GM12865 (cell line): ENCODE data around the gene NCOR1.

Experiments used
- DNase-seq: peaks from one replicate; pipeline ENCODE4 v3.0.0; 2010; ENCODE audit warnings: low read depth
- H3K4me3 ChIP-seq: 2 replicates; pipeline ENCODE4 v1.5.1; 2011; ENCODE audit warnings: mild to moderate bottlenecking, low read depth, low read length, control low read depth
- CTCF ChIP-seq: IDR thresholded peaks from 2 replicates; pipeline ENCODE4 v1.5.1; 2011; ENCODE audit warnings: low read length, control low read depth, low read depth, inconsistent platforms; ENCODE audit not compliant: insufficient read depth; ENCODE audit errors: missing control alignments

NCOR1 gene

DNA sequence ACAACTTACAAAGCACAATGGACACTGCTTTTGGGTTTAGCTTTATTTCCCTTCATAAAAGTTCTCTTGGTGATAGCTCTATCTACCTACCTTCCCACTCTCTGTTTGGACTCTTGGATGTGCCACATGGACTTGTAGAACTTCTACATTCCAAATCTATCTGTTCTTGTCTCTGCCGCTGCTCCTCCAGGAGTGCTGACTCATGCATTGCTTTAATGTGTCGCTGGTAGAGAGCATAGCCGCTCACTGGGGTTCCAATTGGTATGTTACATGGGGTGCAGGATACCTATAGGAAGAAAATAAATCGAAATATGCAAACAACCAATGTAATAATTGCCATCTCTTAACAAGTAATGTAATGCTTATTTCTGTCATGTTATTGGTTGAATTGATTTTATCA is 123.6 kb downstream of the NCOR1 start:
- no peak for TF ChIP-seq CTCF
- no peak for DNase-seq
- no peak overlapping the region for H3K4me3 ChIP-seq

GRCh38 chr17:16086957-16087356 is 128.4 kb downstream of the NCOR1 start:
- no peak overlapping the region for H3K4me3 ChIP-seq
- TF ChIP-seq CTCF, result no peak
- no peak for DNase-seq

GRCh38 chr17:16085066-16085699 is 130.2 kb downstream of the NCOR1 start:
- no peak for DNase-seq
- H3K4me3 ChIP-seq, result no peak overlapping the region
- TF ChIP-seq CTCF, result no peak

- TF ChIP-seq CTCF, result no peak
- H3K4me3 ChIP-seq, result no peak overlapping the region
- no peak for DNase-seq
Observed at GRCh38 chr17:16083223-16083622, 132.1 kb downstream of the NCOR1 start.

- no peak for DNase-seq
- no peak for TF ChIP-seq CTCF
- H3K4me3 ChIP-seq, result no peak overlapping the region
Observed at GRCh38 chr17:16081507-16082087, 133.7 kb downstream of the NCOR1 start.

DNA sequence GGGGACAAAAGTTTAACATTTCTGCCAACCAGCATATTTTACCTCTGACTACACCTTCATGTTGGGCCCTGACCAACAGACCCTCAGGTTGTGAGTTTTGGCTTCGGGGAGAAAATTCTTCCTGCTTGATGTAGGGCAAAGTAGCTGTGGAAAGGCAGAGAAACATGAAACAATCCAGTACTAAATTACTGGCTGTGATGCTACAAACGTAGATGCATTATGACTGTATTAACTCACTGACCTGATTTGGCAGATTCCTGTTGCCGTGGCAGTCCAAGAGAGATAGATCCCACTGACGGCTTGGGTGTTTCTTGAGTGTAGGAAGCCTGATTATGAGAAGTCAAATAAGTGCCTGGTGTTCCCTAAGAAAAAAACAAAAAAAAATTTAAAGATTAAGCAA is 135.0 kb downstream of the NCOR1 start:
- no peak for DNase-seq
- H3K4me3 ChIP-seq, result no peak overlapping the region
- no peak for TF ChIP-seq CTCF

DNA sequence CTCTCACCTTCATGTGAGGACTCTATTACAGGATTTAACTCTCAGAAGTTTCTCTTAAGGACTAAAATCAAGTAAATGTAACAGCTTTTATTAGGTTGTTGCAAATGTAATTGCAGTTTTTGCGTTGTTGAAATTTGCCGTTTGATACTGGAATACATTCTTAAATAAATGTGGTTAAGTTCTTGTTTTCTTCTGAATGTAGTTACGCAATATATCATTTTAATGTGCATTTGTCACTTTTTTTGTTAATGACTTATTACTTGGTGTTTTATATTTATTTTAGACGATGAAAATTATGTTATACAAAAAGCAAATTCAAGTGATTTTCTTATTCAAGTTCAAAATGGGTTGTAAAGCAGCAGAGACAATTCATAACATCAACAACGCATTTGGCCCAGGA is 139.4 kb downstream of the NCOR1 start:
- no peak for DNase-seq
- H3K4me3 ChIP-seq, result no peak overlapping the region
- no peak for TF ChIP-seq CTCF
